ENCODE data around the gene PEPD. TPM values are rescaled to one million over a fixed set of nuclear protein-coding genes. Genes with fewer than 3 reads are reported as not detected.
"Not testable (repeated sequence)": the region's sequence is repeated elsewhere in the genome, so short reads cannot be mapped to it uniquely, and the experiment has no call there.

Gene PEPD
- polyA plus RNA-seq, 4 donors: 104 to 134 (median 121) TPM

DNA sequence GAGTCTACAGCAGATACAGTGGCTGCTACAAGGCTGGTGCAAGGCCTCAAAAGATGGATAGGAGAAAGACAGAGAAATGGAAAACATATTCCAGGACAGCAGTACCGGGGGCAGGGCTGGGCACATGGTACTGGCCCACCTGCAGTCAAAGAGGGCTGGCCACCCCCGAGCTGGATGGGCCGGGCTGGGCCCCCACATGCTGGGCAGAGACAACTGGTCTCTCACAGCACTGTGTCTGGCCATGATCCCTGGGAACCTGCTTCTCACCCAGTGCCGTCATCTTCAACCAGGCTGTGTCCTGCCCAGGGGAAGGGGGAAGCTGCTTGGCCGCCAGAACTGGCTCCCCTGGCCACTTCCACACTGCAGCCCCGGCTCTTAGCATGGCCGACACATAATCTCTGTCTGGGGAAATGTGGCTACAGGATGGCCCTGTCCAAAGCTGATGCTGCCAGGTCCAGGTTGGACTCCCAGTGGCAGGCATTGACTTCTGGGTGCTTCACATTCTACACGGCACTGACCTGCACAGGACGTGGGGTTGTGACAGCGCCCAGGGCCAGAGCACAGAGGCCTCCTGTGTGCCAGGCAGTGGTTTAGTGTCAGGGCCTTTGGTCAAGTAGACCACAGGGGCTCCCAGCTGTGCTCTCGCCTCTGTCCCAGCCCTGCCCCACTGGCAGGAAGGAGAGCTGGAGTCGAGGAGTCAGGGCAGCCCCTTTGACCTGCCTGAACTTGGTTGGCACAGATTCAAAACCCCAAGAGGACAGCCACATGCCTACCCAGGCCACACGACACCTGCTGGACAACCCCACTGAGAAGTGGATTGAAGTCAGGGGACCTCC, 21.7 kb downstream of the PEPD start:
- no peak for DNase-seq (ENCODE audit: low read depth in 4 of 4, low spot score in 3 of 4)

- no peak for DNase-seq (ENCODE audit: low read depth in 4 of 4, low spot score in 3 of 4)
These were observed 22.3 kb downstream of the PEPD start for GRCh38 chr19:33499248-33499647.

GRCh38 chr19:33498391-33499000, 23.1 kb downstream of the PEPD start:
- DNase-seq (ENCODE audit: low read depth in 4 of 4, low spot score in 3 of 4): no peak

DNA sequence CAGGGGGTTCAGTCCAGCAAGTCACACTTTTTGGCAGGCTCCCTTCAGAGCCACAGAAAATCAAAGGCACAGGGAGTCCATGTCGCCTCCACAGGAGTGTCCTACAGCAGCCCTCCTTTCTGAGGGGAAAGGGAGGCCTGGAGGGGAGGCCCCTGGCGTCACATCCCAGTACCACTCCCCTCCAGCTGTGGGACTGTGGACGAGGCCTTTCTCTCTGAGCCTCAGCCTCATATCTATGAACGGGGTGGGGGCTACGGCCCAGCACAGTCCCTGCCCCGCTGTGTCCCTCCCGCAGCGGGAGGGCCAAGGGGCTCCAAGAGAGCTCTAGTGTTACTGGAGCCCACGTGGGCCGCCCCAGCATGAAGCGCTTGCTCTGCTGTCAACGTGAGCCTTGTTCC, 23.8 kb downstream of the PEPD start:
- DNase-seq (ENCODE audit: low read depth in 4 of 4, low spot score in 3 of 4): no peak

GRCh38 chr19:33497131-33497777, 24.3 kb downstream of the PEPD start:
- no peak for DNase-seq (ENCODE audit: low read depth in 4 of 4, low spot score in 3 of 4)

- DNase-seq (ENCODE audit: low read depth in 4 of 4, low spot score in 3 of 4): no peak
These were observed 25.3 kb downstream of the PEPD start for GRCh38 chr19:33496038-33496895.

- DNase-seq (ENCODE audit: low read depth in 4 of 4, low spot score in 3 of 4): no peak
These were observed 28.0 kb downstream of the PEPD start for GRCh38 chr19:33493401-33494275.

DNA sequence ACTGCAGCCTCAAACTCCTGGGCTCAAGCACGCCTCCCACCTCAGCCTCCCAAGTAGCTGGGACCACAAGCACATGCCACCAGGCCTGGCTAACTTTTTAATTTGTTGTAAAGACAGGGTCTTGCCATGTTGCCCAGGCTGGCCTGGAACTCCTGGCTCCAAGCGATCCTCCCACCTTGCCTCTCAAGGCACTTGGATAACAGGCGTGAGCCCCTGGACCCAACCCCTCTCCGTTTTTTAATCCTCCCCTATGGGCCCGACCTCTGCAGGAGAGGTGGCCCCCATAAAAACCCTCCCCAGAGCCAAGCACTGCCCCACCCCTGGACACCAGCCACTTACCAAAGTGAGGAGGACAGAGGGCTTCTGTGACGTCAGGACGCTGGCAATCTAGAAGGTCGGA, 28.6 kb downstream of the PEPD start:
- DNase-seq (ENCODE audit: low read depth in 4 of 4, low spot score in 3 of 4): no peak

DNA sequence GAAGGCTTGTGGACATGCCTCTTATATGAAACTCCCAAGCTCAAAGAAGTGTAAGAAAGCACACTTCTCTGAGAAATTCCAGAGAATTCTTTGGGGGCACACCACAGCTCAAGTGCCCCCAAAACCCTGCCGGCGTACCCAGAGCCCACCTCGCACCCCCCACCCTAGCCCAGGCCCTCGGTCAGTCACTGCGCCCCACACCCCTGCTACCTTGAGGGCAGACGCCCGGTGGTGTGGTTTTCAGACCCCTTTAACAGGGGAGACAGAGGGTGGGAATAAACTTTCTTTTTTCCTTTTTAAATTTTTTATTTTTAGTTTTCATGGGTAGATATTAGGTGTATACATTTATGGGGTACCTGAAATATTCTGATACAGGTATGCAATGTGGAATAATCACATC, 29.5 kb downstream of the PEPD start:
- no peak for DNase-seq (ENCODE audit: low read depth in 4 of 4, low spot score in 3 of 4)

GRCh38 chr19:33490596-33490995, 31.0 kb downstream of the PEPD start:
- DNase-seq (ENCODE audit: low read depth in 4 of 4, low spot score in 3 of 4): not testable (repeated sequence)

DNA sequence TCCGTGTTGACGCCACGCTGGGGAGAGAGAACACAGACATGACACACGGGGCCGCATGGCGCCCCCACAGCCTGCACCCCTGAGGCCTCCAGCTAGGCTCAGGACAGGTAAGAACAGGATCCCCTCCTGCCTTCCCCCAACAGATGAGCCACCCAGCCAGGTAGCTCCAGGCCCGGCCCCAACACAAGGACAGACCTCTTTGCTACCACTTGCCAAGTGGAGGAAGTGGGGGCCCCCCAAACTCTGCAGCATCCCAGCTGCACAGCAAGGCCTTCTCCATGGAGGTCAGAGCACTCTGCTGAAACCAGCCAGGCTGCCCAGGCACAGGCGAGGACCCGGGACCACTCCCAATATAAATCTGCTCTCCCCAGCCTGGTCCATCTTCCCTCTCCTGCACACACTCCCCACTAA, 31.5 kb downstream of the PEPD start:
- no peak for DNase-seq (ENCODE audit: low read depth in 4 of 4, low spot score in 3 of 4)

- DNase-seq (ENCODE audit: low read depth in 4 of 4, low spot score in 3 of 4): no peak
These were observed 32.8 kb downstream of the PEPD start for GRCh38 chr19:33488826-33489225.

DNA sequence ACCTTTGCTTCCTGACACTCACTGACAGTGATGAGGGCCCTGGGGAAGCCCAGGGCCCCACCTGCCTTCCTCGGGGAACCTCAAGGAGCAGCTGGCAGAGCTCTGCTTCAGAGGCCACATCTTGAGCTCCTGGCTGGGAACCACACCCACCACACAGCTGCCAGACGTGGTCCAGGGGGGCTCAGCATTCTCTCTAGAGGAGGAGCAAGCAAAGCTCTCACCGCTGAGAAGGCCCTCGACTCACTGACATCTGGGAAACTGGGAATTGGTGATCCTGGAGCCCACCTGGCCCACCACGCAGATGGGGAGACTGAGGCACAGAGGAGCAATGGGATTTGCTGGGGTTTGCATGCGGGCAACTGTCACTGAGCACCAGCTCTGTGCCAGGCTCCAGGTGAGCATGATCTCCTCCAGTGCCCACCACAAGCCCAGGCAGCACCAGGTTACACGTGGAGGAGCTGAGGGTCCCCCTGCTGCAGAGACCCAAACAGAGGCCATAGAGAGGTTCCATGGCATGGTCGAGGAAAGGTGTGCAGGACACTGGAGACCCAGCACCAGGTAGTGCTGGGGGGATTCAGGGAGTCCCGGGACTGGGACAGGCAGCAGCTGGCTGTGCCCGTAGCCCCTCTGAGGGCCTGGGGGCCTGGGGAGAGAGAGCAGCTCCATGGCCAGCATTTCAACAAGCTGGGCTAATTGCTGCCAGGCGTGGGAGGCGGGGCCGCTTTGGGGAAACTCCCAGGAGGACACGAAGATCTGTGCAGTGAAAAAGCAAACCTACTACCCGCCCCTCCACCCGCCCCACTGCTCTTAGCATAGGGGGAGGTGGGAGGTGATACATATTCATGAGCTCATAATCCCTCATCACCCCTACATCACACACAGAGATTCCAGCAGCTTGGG, 33.4 kb downstream of the PEPD start:
- DNase-seq (ENCODE audit: low read depth in 4 of 4, low spot score in 3 of 4): no peak

DNA sequence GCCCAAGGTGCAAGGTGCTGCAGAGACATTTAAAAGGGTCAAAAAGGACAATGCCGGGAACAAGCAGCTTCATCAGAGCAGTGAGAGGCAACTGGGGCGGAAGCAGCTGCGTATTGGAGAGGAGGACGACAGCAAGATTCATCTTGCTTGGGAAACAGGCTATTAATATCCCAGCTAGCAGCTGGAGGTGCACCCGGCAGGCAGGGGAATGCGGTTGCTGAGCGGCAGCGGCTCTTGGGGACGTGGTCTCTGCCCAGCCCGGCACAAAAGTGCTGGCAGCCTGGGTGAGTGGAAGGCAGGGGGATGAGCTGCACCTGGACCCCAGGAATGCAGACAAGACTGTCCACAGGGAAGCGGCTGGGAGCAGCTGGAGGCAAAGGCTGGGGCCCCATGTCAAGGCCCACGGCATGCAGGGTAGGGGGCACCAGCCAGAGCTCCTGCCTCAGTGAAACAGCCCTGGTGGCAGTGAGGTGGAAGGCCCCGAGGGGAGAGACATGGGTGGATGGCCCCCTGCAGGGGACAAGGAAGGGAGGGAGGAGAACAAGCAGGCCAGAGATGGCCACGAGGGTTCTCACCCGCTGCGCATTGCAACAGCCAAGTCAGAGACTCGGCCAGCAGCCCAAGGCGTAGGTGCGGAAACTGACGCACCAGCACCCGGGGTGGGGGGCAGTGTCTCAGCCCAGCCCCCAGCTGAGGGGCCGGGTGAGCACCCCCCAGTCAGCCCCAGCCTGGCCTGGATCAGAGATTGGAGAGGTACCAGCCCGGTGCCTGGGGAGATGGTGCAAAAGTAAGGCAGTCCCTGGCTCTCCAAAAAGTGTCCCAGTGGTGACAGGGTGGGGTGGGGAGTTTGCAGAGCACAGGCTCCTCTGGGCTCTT, 34.4 kb downstream of the PEPD start:
- DNase-seq (ENCODE audit: low read depth in 4 of 4, low spot score in 3 of 4): no peak

- DNase-seq (ENCODE audit: low read depth in 4 of 4, low spot score in 3 of 4): no peak
These were observed 35.2 kb downstream of the PEPD start for GRCh38 chr19:33486407-33486806.

DNA sequence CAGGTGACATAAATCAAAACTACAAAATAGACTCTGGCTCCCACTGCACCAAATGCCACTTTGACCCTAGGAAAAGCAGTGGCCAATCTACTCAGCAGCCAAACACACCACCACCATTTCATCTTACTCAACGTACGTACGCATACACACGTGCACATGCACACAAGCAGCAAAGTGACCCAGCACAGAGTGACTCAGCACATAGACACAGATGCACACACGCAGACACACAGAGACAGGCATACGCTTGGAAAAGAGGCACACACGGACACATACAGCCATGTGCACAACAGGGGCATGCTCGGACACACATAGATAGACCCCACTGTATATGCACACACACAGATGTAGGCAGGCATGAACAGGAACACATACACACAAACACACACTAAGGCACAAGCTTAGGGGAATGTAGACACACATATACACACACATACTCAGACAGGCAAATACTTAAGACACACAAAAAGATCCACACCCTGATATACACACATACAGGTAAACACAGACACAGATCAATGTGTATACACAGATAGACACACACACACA, 37.3 kb downstream of the PEPD start:
- DNase-seq (ENCODE audit: low read depth in 4 of 4, low spot score in 3 of 4): no peak

DNA sequence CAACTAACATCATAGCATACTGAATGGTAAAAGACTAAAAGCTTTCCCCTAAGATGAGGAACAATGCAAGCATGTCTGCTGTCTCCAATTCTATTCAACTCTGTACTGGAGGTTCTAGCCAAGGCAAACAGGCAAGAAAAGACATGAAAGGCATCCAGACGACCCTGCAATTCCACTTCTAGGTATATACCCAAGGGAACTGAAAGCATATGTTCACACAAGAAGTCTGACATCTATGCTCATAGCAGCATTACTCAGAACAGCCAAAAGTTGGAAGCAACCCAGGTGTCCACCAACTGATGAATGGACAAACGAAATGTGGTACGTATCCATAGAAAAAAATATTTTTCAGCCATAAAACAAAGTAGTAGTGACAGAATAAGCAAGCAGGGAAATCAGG, 39.1 kb downstream of the PEPD start:
- no peak for DNase-seq (ENCODE audit: low read depth in 4 of 4, low spot score in 3 of 4)

DNA sequence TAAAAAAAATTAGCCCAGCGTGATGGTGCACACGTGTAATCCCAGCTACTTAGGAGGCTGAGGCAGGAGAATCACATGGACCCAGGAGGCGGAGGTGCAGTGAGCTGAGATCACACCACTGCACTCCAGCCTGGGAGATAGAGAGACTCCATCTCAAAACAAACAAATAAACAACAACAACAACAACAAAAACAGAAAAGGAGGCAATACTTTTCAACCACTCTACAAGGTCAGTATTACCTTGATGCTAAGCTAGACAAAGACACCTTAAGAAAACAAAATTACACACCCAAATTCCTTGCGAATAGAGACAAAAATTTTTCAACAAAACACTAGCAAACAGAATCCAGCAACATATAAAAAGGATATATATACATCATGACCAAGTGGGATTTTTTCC, 39.7 kb downstream of the PEPD start:
- no peak for DNase-seq (ENCODE audit: low read depth in 4 of 4, low spot score in 3 of 4)

Data from right renal pelvis (tissue), 4 donors.